HG03439 (cell line): ENCODE data around the gene FETUB.
"Not testable (repeated sequence)": the region's sequence is repeated elsewhere in the genome, so short reads cannot be mapped to it uniquely, and the experiment has no call there.

Experiments used
- ATAC-seq: cut with Tn5 transposase; IDR thresholded peaks from one replicate; pipeline ENCODE4 v1.9.1; 2021; ENCODE audit warnings: mild to moderate bottlenecking, moderate library complexity; ENCODE audit not compliant: unreplicated experiment

Gene FETUB

DNA sequence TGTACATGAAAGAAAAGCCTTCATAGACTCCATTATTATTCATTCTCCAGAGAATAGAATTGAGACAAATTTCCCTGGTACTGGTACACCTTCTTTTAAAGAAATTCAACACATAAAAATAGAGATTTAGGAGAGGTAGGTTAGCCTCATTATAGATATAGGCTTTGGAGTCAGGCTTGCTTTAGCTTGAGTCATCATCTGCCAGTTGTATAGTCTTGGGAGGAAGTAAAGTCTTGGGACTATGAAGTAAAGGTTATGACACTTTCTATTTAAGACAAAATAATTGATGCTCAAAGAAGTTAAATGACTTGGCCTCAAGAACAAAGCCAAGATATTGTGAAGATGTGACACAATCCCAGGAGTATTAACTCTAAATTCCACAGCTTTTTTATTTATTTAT is 30.0 kb downstream of the FETUB start:
- ATAC-seq: no peak

DNA sequence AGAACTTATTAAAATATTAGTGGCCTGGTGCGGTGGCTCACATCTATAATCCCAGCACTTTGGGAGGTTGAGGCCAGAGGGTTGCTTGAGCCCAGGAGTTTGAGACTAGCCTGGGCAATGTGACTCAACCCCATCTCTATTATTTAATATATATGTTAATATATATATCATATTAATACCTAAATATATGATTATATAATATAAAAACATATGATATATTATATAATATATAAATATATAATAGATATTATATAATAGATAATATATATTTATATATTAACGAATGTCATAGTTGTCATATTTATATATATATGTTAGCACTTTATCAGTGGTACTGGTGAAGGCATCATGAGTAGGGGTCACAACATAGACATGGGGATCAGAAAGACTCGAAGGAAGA is 30.9 kb downstream of the FETUB start:
- no peak for ATAC-seq

DNA sequence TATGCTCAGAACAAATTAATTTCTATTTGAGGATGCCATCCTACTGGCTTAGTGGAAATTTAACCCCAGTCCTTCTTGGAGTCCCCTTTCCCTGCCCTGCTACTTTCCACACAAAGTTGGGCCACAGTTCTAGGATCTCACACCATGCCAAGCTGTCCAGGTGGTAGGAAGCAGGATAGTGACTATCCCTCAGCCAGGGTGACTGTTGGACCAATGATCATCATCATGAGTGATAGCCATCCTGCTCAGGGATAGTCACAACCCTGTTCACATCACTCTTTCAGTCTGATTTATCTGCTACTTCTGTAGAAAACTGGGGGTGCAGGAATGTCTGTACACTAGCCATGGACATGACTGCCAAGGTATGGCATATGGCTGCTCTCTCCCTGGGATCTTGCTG is 38.4 kb downstream of the FETUB start:
- no peak for ATAC-seq

DNA sequence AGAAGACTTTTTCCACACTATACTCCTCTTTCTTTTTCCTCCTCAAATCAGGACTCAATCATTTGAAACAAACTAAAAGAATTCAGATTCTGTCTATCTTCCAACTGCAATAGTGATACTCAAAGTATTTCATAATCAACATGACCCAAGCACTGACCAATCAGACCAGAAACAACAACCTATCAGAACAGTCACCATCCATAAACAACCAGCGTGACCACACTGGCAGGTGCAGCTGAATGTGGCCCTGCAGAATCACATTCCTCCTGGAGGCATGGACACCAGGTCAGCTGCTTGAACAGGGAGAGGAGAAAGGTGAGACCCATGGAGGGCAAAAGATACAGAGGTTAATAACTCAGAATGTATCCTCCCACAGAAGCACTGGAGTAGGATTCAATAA is 39.0 kb downstream of the FETUB start:
- no peak for ATAC-seq

DNA sequence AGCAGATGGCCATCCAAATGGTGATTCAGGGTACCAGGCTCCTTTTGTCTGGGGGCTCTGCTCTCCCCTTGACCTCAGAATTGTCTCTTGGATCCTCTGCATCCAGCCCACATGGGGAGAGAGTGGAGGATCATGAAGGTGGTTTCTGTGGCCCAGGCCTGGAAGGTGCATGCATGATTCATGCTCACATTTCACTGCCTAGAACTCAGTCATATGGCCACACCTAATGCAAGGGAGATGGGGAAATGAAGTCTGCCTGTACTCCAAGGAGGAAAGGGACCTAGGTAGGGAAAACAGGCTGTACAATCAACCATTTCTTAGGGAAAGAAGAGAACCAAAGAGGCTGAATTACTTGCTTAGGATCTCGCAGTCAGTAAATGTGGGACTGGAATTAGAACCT is 40.7 kb downstream of the FETUB start:
- no peak for ATAC-seq

DNA sequence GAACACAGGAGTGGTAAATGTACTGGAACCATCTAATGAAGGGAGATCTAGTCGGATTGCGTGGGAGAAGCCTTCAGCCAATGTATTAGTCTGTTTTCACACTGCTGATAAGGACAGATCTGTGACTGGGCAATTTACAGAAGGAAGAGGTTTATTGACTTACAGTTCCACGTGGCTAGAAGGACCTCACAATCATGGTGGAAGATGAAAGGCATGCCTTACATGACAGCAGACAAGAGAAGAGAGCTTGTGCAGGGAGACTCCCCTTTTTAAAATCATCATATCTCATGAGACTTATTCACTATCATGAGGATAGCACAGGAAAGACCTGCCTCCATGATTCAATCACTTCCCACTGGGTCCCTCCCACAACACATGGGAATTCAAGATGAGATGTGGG is 42.6 kb downstream of the FETUB start:
- no peak for ATAC-seq

DNA sequence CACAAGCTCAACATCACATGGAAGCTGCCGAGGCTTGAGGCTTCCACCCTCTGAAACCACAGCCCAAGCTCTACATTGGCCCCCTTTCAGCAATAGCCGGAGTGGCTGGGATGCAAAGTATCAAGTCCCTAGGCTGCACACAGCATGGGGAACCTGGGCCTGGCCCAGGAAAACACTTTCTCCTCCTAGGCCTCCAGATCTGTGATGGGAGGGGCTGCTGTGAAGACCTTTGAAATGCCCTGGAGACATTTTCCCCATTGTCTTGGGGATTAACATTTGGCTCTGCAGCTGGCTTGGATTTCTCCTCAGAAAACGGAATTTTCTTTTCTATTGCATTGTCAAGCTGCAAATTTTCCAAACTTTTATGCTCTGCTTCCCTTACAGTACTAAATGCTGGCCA is 43.8 kb downstream of the FETUB start:
- no peak for ATAC-seq

DNA sequence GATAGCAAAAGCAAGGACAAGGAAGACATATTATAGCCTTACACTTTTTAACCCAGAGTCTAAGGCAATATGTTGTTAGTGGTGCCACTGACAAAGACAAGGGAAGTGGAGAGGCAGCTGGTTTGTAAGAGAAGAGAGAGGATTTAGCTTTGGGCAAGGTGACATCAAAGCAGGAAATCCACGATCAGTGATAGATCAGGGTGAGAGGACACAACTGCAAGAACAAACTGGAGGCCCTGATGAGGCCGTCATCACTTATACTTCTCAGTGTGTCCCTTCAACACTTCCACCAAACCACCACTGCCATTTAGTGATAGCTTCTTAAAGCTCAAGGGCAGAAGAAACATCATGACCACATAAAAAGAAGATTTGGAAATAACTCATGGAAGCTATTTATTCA is 46.3 kb downstream of the FETUB start:
- not testable (repeated sequence) for ATAC-seq

DNA sequence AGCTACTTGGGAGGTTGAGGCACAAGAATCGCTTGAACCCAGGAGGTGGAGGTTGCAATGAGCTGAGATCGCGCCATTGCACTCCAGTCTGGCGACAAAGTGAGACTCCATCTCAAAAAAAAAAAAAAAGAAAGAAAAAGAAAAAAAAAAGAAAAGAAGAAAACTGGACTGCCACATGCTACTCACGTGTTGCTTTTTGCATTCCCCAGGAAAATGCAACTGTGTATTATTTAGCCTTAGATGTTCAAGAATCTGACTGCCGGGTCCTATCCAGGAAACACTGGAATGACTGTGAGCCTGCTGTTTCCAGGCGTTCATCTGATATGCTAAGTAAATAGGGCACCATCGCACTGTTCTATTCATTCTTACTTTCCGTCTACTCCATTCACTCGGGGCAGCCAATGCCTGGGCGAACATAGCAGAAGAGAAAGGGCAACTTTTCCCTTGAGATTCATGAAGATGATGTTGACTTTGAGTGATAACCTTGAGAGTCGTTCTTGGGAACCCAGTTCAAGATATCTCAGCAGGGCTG is 47.0 kb downstream of the FETUB start:
- no peak for ATAC-seq

DNA sequence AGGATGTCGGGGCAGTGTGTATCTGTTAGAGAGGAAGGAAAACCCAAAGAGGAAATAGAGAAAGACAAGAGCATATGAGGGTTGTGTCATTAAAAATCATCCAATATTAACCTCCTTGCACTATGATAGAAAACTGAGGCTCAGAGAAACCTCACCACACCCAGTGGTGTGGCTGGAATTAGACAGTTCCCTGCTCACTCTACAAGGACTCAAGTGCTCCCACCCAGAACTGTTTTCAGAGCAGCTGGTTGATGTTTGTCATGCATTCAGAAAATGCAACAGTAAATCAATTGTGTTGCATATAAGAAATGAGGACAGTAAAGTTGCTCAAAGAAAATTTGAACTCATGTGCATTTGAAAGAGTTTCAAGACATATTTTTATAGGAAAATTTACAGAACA is 50.1 kb downstream of the FETUB start:
- not testable (repeated sequence) for ATAC-seq

DNA sequence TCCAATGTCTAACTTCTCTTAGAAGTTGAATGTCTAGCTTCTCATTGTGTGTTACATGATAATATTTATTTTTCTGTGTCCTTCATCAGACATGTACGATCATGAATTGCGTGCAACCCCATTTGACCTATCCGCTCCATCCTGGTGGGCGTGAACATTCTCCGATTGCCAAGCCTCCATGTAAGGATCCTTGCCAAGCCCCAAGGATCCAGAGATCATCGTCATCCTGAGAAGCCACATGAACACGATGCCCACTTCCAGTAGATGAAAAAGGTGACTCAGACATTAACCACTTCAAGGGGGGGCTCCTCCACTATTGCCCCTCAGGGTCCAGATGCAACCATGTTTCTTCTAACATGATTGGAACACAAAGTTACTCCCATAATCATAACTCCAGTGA is 51.5 kb downstream of the FETUB start:
- no peak for ATAC-seq

DNA sequence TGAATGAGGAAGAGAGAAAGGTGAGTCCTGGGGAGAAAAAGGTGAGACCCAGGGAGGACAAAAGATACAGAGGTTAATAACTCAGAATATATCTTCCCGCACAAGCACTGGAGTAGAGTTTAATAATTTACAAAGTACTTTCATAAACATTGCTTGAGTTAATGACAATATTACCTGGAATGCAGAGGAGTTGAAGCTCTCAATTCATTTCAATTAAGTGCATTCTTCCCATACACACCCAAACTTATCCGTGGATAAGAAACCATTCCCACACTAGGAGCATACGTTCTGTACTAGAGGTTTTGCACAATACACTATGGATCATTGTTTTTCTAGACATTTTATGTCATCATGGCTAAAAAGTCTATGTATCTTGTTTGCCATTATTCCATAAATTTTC is 53.6 kb downstream of the FETUB start:
- ATAC-seq: no peak

DNA sequence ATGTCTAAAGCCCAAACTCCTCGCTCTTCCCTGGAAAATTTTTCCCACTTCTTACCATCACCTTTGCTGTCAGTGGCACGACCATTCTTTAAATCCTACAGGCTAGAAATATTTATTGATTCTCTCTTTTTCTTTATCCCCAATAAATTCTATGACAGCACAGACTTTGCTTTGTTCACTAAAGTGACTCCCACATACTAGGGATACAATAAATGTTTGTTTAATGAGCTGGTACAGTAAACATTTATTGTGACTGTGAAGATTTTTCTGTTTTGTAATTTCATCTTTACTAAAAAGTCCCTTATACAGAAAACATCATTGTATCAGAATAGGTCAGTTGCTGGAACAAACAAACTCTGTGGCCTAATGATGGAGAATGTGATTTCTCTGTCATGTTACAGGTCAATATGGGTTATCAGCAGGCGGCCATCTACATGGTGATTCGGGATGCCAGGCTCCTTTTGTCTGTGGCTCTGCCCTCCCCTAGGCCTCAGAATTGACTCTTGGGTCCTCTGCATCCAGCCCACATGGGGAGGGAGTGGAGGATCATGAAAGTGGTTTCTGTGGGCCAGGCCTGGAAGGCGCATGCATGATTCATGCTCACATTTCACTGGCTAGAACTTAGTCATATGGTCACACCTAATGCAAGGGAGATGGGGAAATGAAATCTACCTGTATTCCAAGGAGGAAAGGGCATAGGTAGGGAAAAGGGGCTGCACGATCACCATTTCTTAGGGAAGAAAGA is 54.3 kb downstream of the FETUB start:
- no peak for ATAC-seq

DNA sequence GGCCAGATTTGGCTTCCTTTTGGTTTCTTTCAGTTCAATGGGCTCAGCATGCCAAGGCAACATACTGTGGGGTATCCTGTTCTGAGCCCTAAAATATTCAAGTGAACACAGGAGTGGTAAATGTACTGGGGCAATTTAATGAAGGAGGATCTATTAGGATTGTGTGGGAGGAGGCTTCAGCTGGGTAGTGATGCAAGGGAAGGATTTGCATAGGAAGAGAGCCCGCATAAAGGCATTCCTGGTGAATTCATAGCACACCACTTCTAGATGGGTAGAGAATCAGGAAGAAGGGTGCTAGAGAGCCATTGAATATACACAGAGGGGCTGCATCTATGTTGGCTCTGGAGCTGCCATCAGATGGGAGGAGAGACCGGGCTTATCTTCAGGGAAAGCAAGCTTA is 56.3 kb downstream of the FETUB start:
- ATAC-seq: no peak

DNA sequence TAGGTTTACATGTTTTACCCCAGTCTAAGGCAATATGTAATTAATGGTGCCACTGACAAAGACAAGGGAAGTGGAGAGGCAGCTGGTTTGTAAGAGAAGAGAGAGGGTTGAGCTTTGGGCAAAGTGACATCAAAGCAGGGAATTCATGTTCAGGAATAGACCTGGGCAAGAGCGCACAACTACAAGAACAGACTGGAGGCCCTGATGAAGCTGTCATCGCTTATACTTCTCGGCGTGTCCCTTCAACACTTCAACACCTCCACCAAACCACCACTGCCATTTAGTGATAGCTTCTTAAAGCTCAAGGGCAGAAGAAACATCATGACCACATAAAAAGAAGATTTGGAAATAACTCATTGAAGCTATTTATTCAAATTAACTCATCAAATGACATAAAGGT is 57.3 kb downstream of the FETUB start:
- no peak for ATAC-seq

DNA sequence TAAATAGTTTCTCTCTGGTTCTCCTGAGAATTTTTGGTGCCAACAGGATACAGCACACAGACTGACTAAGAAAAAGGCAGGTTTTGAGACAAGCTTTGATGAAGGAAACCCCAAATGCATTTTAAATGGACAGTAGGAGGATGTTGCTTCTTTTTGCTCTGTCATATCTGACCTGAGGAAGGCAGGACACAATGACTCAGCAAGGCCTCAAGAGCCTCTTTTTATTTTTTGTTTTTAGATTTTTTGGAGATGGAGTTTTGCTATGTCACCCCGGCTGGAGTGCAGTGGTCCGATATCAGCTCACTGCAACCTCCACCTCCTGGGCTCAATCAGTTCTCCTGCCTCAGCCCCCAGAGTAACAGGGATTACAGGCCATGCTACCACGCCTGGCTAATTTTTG is 60.1 kb downstream of the FETUB start:
- ATAC-seq: no peak

DNA sequence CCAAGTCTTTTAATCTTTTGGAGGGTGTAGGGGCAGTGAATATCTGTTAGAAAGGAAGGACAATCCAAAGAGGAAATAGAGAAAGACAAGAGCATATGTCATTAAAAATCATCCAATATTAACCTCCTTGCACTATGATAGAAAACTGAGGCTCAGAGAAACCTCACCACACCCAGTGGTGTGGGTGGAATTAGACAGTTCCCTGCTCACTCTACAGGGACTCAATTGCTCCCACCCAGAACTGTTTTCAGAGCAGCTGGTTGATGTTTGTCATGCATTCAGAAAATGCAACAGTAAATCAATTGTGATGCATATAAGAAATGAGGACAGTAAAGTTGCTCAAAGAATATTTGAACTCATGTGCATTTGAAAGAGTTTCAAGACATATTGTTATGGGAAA is 62.3 kb downstream of the FETUB start:
- ATAC-seq: not testable (repeated sequence)
